Fibroblast of skin of scalp (primary cell): ENCODE measurements around the gene CCNL2.

Source experiments
- DNase-seq: peaks from one replicate; pipeline ENCODE4 v3.0.0-alpha.2; 2013

Gene CCNL2

GRCh38 chr1:1340791-1341548 is 58.2 kb downstream of the CCNL2 start:
- no peak for DNase-seq

- no peak for DNase-seq
Observed at GRCh38 chr1:1340185-1340584, 59.0 kb downstream of the CCNL2 start.

- no peak for DNase-seq
Observed at GRCh38 chr1:1338278-1338677, 60.9 kb downstream of the CCNL2 start.

- no peak for DNase-seq
Observed at GRCh38 chr1:1337793-1338147, 61.4 kb downstream of the CCNL2 start.

- DNase-seq = no peak
Observed at GRCh38 chr1:1336931-1337792, 62.0 kb downstream of the CCNL2 start.

- no peak for DNase-seq
Observed at GRCh38 chr1:1336446-1336845, 62.7 kb downstream of the CCNL2 start.

- DNase-seq = no peak
Observed at GRCh38 chr1:1335792-1336248, 63.3 kb downstream of the CCNL2 start.
